ENCODE data around the gene KRT80. TPM values are rescaled to one million over a fixed set of nuclear protein-coding genes. Genes with fewer than 3 reads are reported as not detected.

Gene KRT80
- total RNA-seq, 1 donor from 2014 or later: not detected

- no peak overlapping the region for H3K27ac Mint-ChIP-seq (ENCODE audit: unreplicated experiment)
- no peak for TF ChIP-seq CTCF (IDR thresholded peaks at IDR 0.05; ENCODE audit: partially characterized antibody, unreplicated experiment)
- H3K4me1 Mint-ChIP-seq (ENCODE audit: low read depth, unreplicated experiment): peaks cover 5% of the 10 kb centered on the region
- no peak overlapping the region for H3K4me3 Mint-ChIP-seq (ENCODE audit: unreplicated experiment)
- peaks cover 9% of the 10 kb centered on the region for H3K27me3 Mint-ChIP-seq (ENCODE audit: unreplicated experiment)
- no peaks in the 10 kb centered on the region for H3K36me3 Mint-ChIP-seq (ENCODE audit: unreplicated experiment)
- H3K9me3 Mint-ChIP-seq (ENCODE audit: unreplicated experiment): peaks cover 4% of the 10 kb centered on the region
- DNase-seq: no peak
Measured at GRCh38 chr12:52228366-52228765, 36.6 kb upstream of the KRT80 start.

GRCh38 chr12:52227606-52228166 lies 35.9 kb upstream of the KRT80 start:
- TF ChIP-seq CTCF (IDR thresholded peaks at IDR 0.05; ENCODE audit: partially characterized antibody, unreplicated experiment): no peak
- Mint-ChIP-seq H3K27me3 (ENCODE audit: unreplicated experiment) (peaks cover 9% of the 10 kb centered on the region), H3K4me1 (ENCODE audit: low read depth, unreplicated experiment) (peaks cover 5% of the 10 kb centered on the region), H3K9me3 (ENCODE audit: unreplicated experiment) (peaks cover 4% of the 10 kb centered on the region), H3K36me3 (ENCODE audit: unreplicated experiment) (no peaks in the 10 kb centered on the region), H3K4me3 (ENCODE audit: unreplicated experiment) (no peak overlapping the region), H3K27ac (ENCODE audit: unreplicated experiment) (no peak overlapping the region)
- DNase-seq: no peak

GRCh38 chr12:52226446-52226845 lies 34.6 kb upstream of the KRT80 start:
- H3K4me1 Mint-ChIP-seq (ENCODE audit: low read depth, unreplicated experiment): no peaks in the 10 kb centered on the region
- no peak overlapping the region for H3K27ac Mint-ChIP-seq (ENCODE audit: unreplicated experiment)
- DNase-seq: no peak
- H3K9me3 Mint-ChIP-seq (ENCODE audit: unreplicated experiment): peaks cover 2% of the 10 kb centered on the region
- no peaks in the 10 kb centered on the region for H3K36me3 Mint-ChIP-seq (ENCODE audit: unreplicated experiment)
- peaks cover 5% of the 10 kb centered on the region for H3K27me3 Mint-ChIP-seq (ENCODE audit: unreplicated experiment)
- TF ChIP-seq CTCF (IDR thresholded peaks at IDR 0.05; ENCODE audit: partially characterized antibody, unreplicated experiment): no peak
- H3K4me3 Mint-ChIP-seq (ENCODE audit: unreplicated experiment): no peak overlapping the region

- H3K4me1 Mint-ChIP-seq (ENCODE audit: low read depth, unreplicated experiment): no peaks in the 10 kb centered on the region
- H3K36me3 Mint-ChIP-seq (ENCODE audit: unreplicated experiment): no peaks in the 10 kb centered on the region
- H3K4me3 Mint-ChIP-seq (ENCODE audit: unreplicated experiment): no peak overlapping the region
- H3K9me3 Mint-ChIP-seq (ENCODE audit: unreplicated experiment): peaks cover 2% of the 10 kb centered on the region
- H3K27ac Mint-ChIP-seq (ENCODE audit: unreplicated experiment): no peak overlapping the region
- peaks cover 5% of the 10 kb centered on the region for H3K27me3 Mint-ChIP-seq (ENCODE audit: unreplicated experiment)
- TF ChIP-seq CTCF (IDR thresholded peaks at IDR 0.05; ENCODE audit: partially characterized antibody, unreplicated experiment): no peak
- no peak for DNase-seq
Measured at GRCh38 chr12:52225752-52226151, 33.9 kb upstream of the KRT80 start.

DNA sequence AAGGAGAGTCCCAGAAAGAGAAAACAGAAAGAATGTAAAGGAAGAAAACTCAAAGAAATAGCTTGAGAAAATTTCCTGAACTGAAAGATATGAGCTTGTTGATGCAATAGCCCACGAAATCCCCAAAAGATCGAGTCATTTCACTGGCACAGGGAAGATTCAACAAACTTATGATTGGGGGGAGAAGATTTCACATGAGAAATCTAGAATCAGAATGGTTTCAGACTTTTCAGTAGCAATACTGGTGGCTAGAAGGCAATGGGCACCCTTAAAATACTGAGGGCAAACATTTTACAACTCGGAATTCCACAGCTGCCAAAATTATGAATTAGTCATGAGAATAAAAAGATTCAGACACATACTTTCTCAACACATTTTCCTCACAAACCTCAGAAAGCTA lies 32.3 kb upstream of the KRT80 start:
- TF ChIP-seq CTCF (IDR thresholded peaks at IDR 0.05; ENCODE audit: partially characterized antibody, unreplicated experiment): no peak
- Mint-ChIP-seq H3K4me1 (ENCODE audit: low read depth, unreplicated experiment) (no peaks in the 10 kb centered on the region), H3K4me3 (ENCODE audit: unreplicated experiment) (no peak overlapping the region), H3K27me3 (ENCODE audit: unreplicated experiment) (peaks cover 2% of the 10 kb centered on the region), H3K36me3 (ENCODE audit: unreplicated experiment) (no peaks in the 10 kb centered on the region), H3K27ac (ENCODE audit: unreplicated experiment) (no peak overlapping the region), H3K9me3 (ENCODE audit: unreplicated experiment) (no peaks in the 10 kb centered on the region)
- no peak for DNase-seq
